Stimulated activated CD8-positive, alpha-beta memory T cell treated with anti-CD3 and anti-CD28 coated beads, Interleukin-4, amount 100 ng/mL, for 48 hours (primary cell): Measurements from ENCODE around the gene RAP2B.

ENCODE experiments used
- DNase-seq: peaks from one replicate; pipeline ENCODE4 v3.0.0-alpha.2; 2020

The RAP2B gene

GRCh38 chr3:153195349-153195879, 33.4 kb downstream of the RAP2B start:
- no peak for DNase-seq

- DNase-seq: no peak
Observed at GRCh38 chr3:153209596-153209995, 47.6 kb downstream of the RAP2B start.

- no peak for DNase-seq
Observed at GRCh38 chr3:153210146-153210545, 48.1 kb downstream of the RAP2B start.

- no peak for DNase-seq
Observed at GRCh38 chr3:153210660-153211059, 48.6 kb downstream of the RAP2B start.

- no peak for DNase-seq
Observed at GRCh38 chr3:153215497-153215896, 53.5 kb downstream of the RAP2B start.

- DNase-seq: no peak
Observed at GRCh38 chr3:153215966-153216365, 53.9 kb downstream of the RAP2B start.

GRCh38 chr3:153216928-153217327, 54.9 kb downstream of the RAP2B start:
- DNase-seq: no peak

GRCh38 chr3:153219146-153219545, 57.1 kb downstream of the RAP2B start:
- no peak for DNase-seq
